HepG2 (cell line): ENCODE results near the gene TGM2. TPM values are rescaled to one million over a fixed set of nuclear protein-coding genes. Genes with fewer than 3 reads are reported as not detected.

Experiments used
- ASH2L ChIP-seq: fragments of 300-600, 200-600 bp; sonication (generic); IDR thresholded peaks from 2 replicates; pipeline ENCODE4 v1.7.0; 2017; ENCODE audit warnings: low read depth, mild to moderate bottlenecking, moderate library complexity, mixed read lengths, low read length; ENCODE audit not compliant: insufficient read length
- BCL3 ChIP-seq: sonication (generic); formaldehyde crosslinking; IDR thresholded peaks from 2 replicates; pipeline ENCODE4 v1.5.1; 2020; ENCODE audit warnings: mild to moderate bottlenecking, missing genetic modification reagents, moderate library complexity
- BCL6 ChIP-seq: IDR thresholded peaks from 2 replicates; pipeline ENCODE4 v1.6.1; 2016; ENCODE audit warnings: missing genetic modification reagents, missing compliant biosample characterization
- E2F5 ChIP-seq: sonication (generic); formaldehyde crosslinking; conservative IDR thresholded peaks from 2 replicates; pipeline ENCODE4 v1.4.0; 2020; ENCODE audit warnings: missing genetic modification reagents
- FOXA3 ChIP-seq: IDR thresholded peaks from 2 replicates; pipeline ENCODE4 v1.6.1; 2016; ENCODE audit warnings: missing genetic modification reagents, missing compliant biosample characterization
- FOXO1 ChIP-seq: sonication (generic); formaldehyde crosslinking; IDR thresholded peaks from 2 replicates; pipeline ENCODE4 v1.4.0; 2020; ENCODE audit warnings: missing genetic modification reagents
- FOXP4 ChIP-seq: sonication (generic); formaldehyde crosslinking; IDR thresholded peaks from 2 replicates; pipeline ENCODE4 v1.4.0; 2020; ENCODE audit warnings: missing genetic modification reagents
- HIC2 ChIP-seq: sonication (generic); formaldehyde crosslinking; IDR thresholded peaks from 2 replicates; pipeline ENCODE4 v1.9.0; 2022; ENCODE audit warnings: low read depth, missing genetic modification reagents
- MED1 ChIP-seq: sonication (generic); formaldehyde crosslinking; IDR thresholded peaks from 2 replicates; pipeline ENCODE4 v1.4.0; 2020; ENCODE audit warnings: missing genetic modification reagents
- MLX ChIP-seq: IDR thresholded peaks from 2 replicates; pipeline ENCODE4 v1.6.1; 2016
- RCOR2 ChIP-seq: IDR thresholded peaks from 2 replicates; pipeline ENCODE4 v1.6.1; 2016; ENCODE audit warnings: missing biosample characterization, missing genetic modification reagents
- RFXAP ChIP-seq: sonication (generic); formaldehyde crosslinking; IDR thresholded peaks from 2 replicates; pipeline ENCODE4 v1.4.0; 2020; ENCODE audit warnings: missing genetic modification reagents, borderline replicate concordance
- RXRB ChIP-seq: IDR thresholded peaks from 2 replicates; pipeline ENCODE4 v1.6.1; 2016; ENCODE audit warnings: borderline replicate concordance, missing genetic modification reagents, missing compliant biosample characterization
- SOX6 ChIP-seq, 2 experiments: fragments of 450-650 bp in 1 of 2; sonication (generic) in 1 of 2; formaldehyde crosslinking in 1 of 2; IDR thresholded peaks; 2 replicates each; pipeline versions ENCODE4 v1.4.0 to v1.6.1; 2017 to 2020; ENCODE audit warnings: antibody characterized with exemption in 1 of 2, mild to moderate bottlenecking in 1 of 2, missing genetic modification reagents in 1 of 2
- TCF7 ChIP-seq: sonication (generic); IDR thresholded peaks from 2 replicates; pipeline ENCODE4 v1.6.1; 2016; ENCODE audit warnings: antibody characterized with exemption, low read depth
- TEAD3 ChIP-seq: optimal IDR thresholded peaks from 2 replicates; pipeline ENCODE3; 2016; ENCODE audit warnings: borderline replicate concordance
- TGIF2 ChIP-seq: IDR thresholded peaks from 2 replicates; pipeline ENCODE4 v1.6.1; 2016; ENCODE audit warnings: control low read depth, missing compliant biosample characterization
- TSC22D2 ChIP-seq: sonication (generic); formaldehyde crosslinking; IDR thresholded peaks from 2 replicates; pipeline ENCODE4 v1.5.1; 2020; ENCODE audit warnings: missing genetic modification reagents, mild to moderate bottlenecking, borderline replicate concordance
- ZNF652 ChIP-seq: IDR thresholded peaks from 2 replicates; pipeline ENCODE4 v1.6.1; 2016; ENCODE audit warnings: low read depth, borderline replicate concordance
- ZNF772 ChIP-seq: sonication (generic); formaldehyde crosslinking; IDR thresholded peaks from 2 replicates; pipeline ENCODE4 v1.5.0; 2020; ENCODE audit warnings: mild to moderate bottlenecking, missing genetic modification reagents
- ZNF784 ChIP-seq: sonication (generic); formaldehyde crosslinking; IDR thresholded peaks from 2 replicates; pipeline ENCODE4 v1.5.1; 2020; ENCODE audit warnings: missing genetic modification reagents, mild to moderate bottlenecking, borderline replicate concordance
- polyA plus RNA-seq, 8 experiments: library from polyadenylated mRNA; depleted of rRNA in 3 of 8; stranded (reverse) in 7 of 8; unstranded in 1 of 8; fragments of >200 nt; fragmentation: Illumina TruSeq in 4 of 8; extraction: Trizol in 4 of 8; gene quantifications; 2 replicates each; pipeline versions ENCODE4 v1.2.1 to v1.2.3, GENCODE V29; 2011 to 2016; ENCODE audit warnings: low read depth in 4 of 8, missing spikeins in 1 of 8, mixed read lengths in 1 of 8; ENCODE audit not compliant: insufficient read depth in 1 of 8
- total RNA-seq, 5 experiments: library from RNA; depleted of rRNA; stranded (reverse); fragments of >200 nt; fragmentation: Illumina TruSeq; extraction: Trizol; gene quantifications; 2 replicates each; pipeline ENCODE4 v1.2.3, GENCODE V29; 2016; ENCODE audit warnings: low read depth in 1 of 5

TGM2 gene
- total and polyA plus RNA-seq, 2 of the 13 experiments (the other 11 are each of a cell fraction or from before 2014, with no cell fraction given) = 4.2 to 46.4 TPM

GRCh38 chr20:38134427-38135270 lies 30.4 kb downstream of the TGM2 start (continued):
- TF ChIP-seq SOX6 (IDR thresholded peaks at IDR 0.05) (no peak), SOX6 (CRISPR knock-in tag; IDR thresholded peaks at IDR 0.05) (peak; percentile 73), TSC22D2 (CRISPR knock-in tag) (no peak), RFXAP (CRISPR knock-in tag) (no peak), E2F5 (CRISPR knock-in tag) (no peak), RXRB (CRISPR knock-in tag) (peak; percentile 38; the same call in 1 of the 2 replicates), ZNF772 (CRISPR knock-in tag) (no peak), FOXP4 (CRISPR knock-in tag) (no peak), ASH2L (no peak), BCL6 (CRISPR knock-in tag) (0 out of 2 replicates have a peak, but pooled peaks have one; percentile 40), MLX (CRISPR knock-in tag) (0 out of 2 replicates have a peak, but pooled peaks have one; percentile 40), TEAD3 (CRISPR knock-in tag) (peak; percentile 82), TGIF2 (CRISPR knock-in tag) (0 out of 2 replicates have a peak, but pooled peaks have one; percentile 10), ZNF652 (CRISPR knock-in tag) (peak; percentile 48; the same call in 1 of the 2 replicates), TCF7 (peak; percentile 74), RCOR2 (peak; percentile 47; the same call in 1 of the 2 replicates), ZNF784 (CRISPR knock-in tag) (no peak), FOXO1 (CRISPR knock-in tag) (0 out of 2 replicates have a peak, but pooled peaks have one; percentile 13), HIC2 (CRISPR knock-in tag) (0 out of 2 replicates have a peak, but pooled peaks have one; percentile 29), BCL3 (CRISPR knock-in tag) (0 out of 2 replicates have a peak, but pooled peaks have one; percentile 26), FOXA3 (peak; percentile 32; the same call in 1 of the 2 replicates), MED1 (CRISPR knock-in tag) (peak; percentile 62)
